H1 (cell line): ENCODE measurements around the gene C22orf42. TPM values are rescaled to one million over a fixed set of nuclear protein-coding genes. Genes with fewer than 3 reads are reported as not detected.

Experiments
- CTCF ChIA-PET: fragments of 300-600 bp; sonication (Branson Sonifier 250); formaldehyde crosslinking; loops from one replicate; lab custom pipeline; 2021; ENCODE audit not compliant: partially characterized antibody; lab: Charles Lee
- POLR2A ChIA-PET: fragments of 300-600 bp; sonication (Branson Sonifier 250); formaldehyde crosslinking; loops from one replicate; lab custom pipeline; 2021; ENCODE audit warnings: inconsistent platforms; ENCODE audit not compliant: partially characterized antibody; lab: Charles Lee
- DNase-seq, 2 experiments: peaks; one replicate each; pipeline versions ENCODE4 v3.0.0 to v3.0.0-alpha.2; 2010 to 2022; ENCODE audit warnings: low spot score in 2 of 2, low read depth in 1 of 2, mixed read lengths in 1 of 2
- FAIRE-seq: peaks from 2 replicates; lab custom pipeline; 2011; peaks lifted over from hg19 to GRCh38; lab: Jason Lieb, UNC
- H2AFZ ChIP-seq: 2 replicates; pipeline ENCODE4 v1.8.1; 2012; ENCODE audit warnings: low read length, inconsistent platforms
- H2AK5ac ChIP-seq: 2 replicates; pipeline ENCODE4 v1.6.1; 2013; ENCODE audit warnings: low read depth, low read length
- H2BK120ac ChIP-seq: replicated peaks from 2 replicates; pipeline ENCODE3; 2013; ENCODE audit warnings: low read depth, low read length, inconsistent platforms
- H2BK12ac ChIP-seq: 2 replicates; pipeline ENCODE4 v1.6.1; 2013; ENCODE audit warnings: low read depth, low read length
- H2BK15ac ChIP-seq: 2 replicates; pipeline ENCODE4 v1.6.1; 2013; ENCODE audit warnings: low read length
- H2BK20ac ChIP-seq: 2 replicates; pipeline ENCODE4 v1.6.1; 2013; ENCODE audit warnings: low read length
- H2BK5ac ChIP-seq: 2 replicates; pipeline ENCODE4 v1.6.1; 2013; ENCODE audit warnings: low read depth, low read length
- H3K14ac ChIP-seq: 2 replicates; pipeline ENCODE4 v1.6.1; 2013; ENCODE audit warnings: inconsistent platforms; ENCODE audit not compliant: insufficient read length
- H3K18ac ChIP-seq: 2 replicates; pipeline ENCODE4 v1.6.1; 2013; ENCODE audit warnings: low read length; ENCODE audit errors: extremely low read depth
- H3K23ac ChIP-seq: 2 replicates; pipeline ENCODE4 v1.6.1; 2013; ENCODE audit warnings: inconsistent platforms; ENCODE audit not compliant: insufficient read length
- H3K23me2 ChIP-seq: 2 replicates; pipeline ENCODE4 v1.6.1; 2013; ENCODE audit warnings: low read depth, low read length
- H3K27ac ChIP-seq: 2 replicates; pipeline ENCODE4 v1.6.1; 2011; ENCODE audit warnings: low read depth, low read length, inconsistent platforms
- H3K27me3 ChIP-seq, 4 experiments: replicated peaks in 1 of 4; 1 replicate in 1 of 4; 2 replicates in 3 of 4; pipeline versions ENCODE4 v1.6.1 to v1.8.1; 2011 to 2013; ENCODE audit warnings: low read length in 3 of 4, mild to moderate bottlenecking in 3 of 4, inconsistent platforms in 2 of 4, mixed read lengths in 2 of 4, moderate library complexity in 1 of 4; ENCODE audit not compliant: control insufficient read depth in 3 of 4, insufficient read depth in 3 of 4; ENCODE audit errors: extremely low read depth in 1 of 4
- H3K36me3 ChIP-seq, 4 experiments: 2 replicates each; pipeline versions ENCODE4 v1.6.1 to v1.8.1; 2011 to 2013; ENCODE audit warnings: mild to moderate bottlenecking in 4 of 4, low read length in 3 of 4, moderate library complexity in 2 of 4, control low read depth in 1 of 4, inconsistent platforms in 1 of 4; ENCODE audit not compliant: insufficient read depth in 4 of 4, control insufficient read depth in 2 of 4
- H3K4ac ChIP-seq: replicated peaks from 2 replicates; pipeline ENCODE3; 2013; ENCODE audit warnings: low read length, low read depth, mixed read lengths, inconsistent platforms; ENCODE audit not compliant: insufficient read length
- H3K4me1 ChIP-seq, 4 experiments: replicated peaks in 1 of 4; 1 replicate in 1 of 4; 2 replicates in 3 of 4; pipeline versions ENCODE4 v1.6.1 to v1.8.1; 2011 to 2013; ENCODE audit warnings: low read length in 3 of 4, inconsistent platforms in 2 of 4, mixed read lengths in 1 of 4; ENCODE audit not compliant: insufficient read depth in 4 of 4, control insufficient read depth in 3 of 4
- H3K4me2 ChIP-seq, 2 experiments: 2 replicates each; pipeline versions ENCODE4 v1.6.1 to v1.8.1; 2011 to 2013; ENCODE audit warnings: low read depth in 2 of 2, low read length in 2 of 2, control low read depth in 1 of 2, inconsistent platforms in 1 of 2, mild to moderate bottlenecking in 1 of 2; ENCODE audit not compliant: insufficient read depth in 1 of 2
- H3K4me3 ChIP-seq, 4 experiments: fragments of 200-600, 300-600 bp in 1 of 4; sonication (generic), shearing (Covaris generic), sonication (Bioruptor Twin) in 1 of 4; 2 replicates each; pipeline versions ENCODE4 v1.5.1 to v1.8.1; 2011 to 2016; ENCODE audit warnings: low read length in 4 of 4, low read depth in 3 of 4, control low read depth in 2 of 4, inconsistent platforms in 2 of 4, mild to moderate bottlenecking in 2 of 4, mixed read lengths in 1 of 4, moderate library complexity in 1 of 4; ENCODE audit not compliant: insufficient read depth in 2 of 4; ENCODE audit errors: extremely low read depth in 1 of 4
- H3K56ac ChIP-seq: replicated peaks from 2 replicates; pipeline ENCODE3; 2013; ENCODE audit warnings: low read depth, mild to moderate bottlenecking, mixed read lengths, low read length, inconsistent platforms; ENCODE audit not compliant: insufficient read length
- H3K79me1 ChIP-seq: 2 replicates; pipeline ENCODE4 v1.6.1; 2013; ENCODE audit warnings: low read depth, low read length, control low read depth
- H3K79me2 ChIP-seq, 2 experiments: 2 replicates each; pipeline versions ENCODE4 v1.6.1 to v1.8.1; 2012 to 2013; ENCODE audit warnings: low read length in 2 of 2, mild to moderate bottlenecking in 2 of 2, inconsistent platforms in 1 of 2; ENCODE audit not compliant: insufficient read depth in 2 of 2, control insufficient read depth in 1 of 2
- H3K9ac ChIP-seq, 4 experiments: replicated peaks in 1 of 4; 1 replicate in 1 of 4; 2 replicates in 3 of 4; pipeline versions ENCODE4 v1.6.1 to v1.8.1; 2011 to 2013; ENCODE audit warnings: low read depth in 3 of 4, low read length in 3 of 4, control low read depth in 2 of 4, mild to moderate bottlenecking in 2 of 4, moderate library complexity in 2 of 4, inconsistent platforms in 1 of 4; ENCODE audit errors: extremely low read depth in 1 of 4
- H3K9me3 ChIP-seq, 2 experiments: 2 replicates each; pipeline versions ENCODE4 v1.6.1 to v1.8.1; 2012 to 2013; ENCODE audit warnings: mild to moderate bottlenecking in 2 of 2, moderate library complexity in 2 of 2, control low read depth in 1 of 2, inconsistent platforms in 1 of 2, low read depth in 1 of 2, low read length in 1 of 2, mixed read lengths in 1 of 2; ENCODE audit not compliant: insufficient read depth in 2 of 2
- H4K20me1 ChIP-seq, 2 experiments: replicated peaks in 1 of 2; 2 replicates each; pipeline versions ENCODE3 to v1.8.1; 2011 to 2013; ENCODE audit warnings: inconsistent platforms in 2 of 2, low read length in 2 of 2, mild to moderate bottlenecking in 1 of 2; ENCODE audit not compliant: insufficient read depth in 2 of 2, control insufficient read depth in 1 of 2
- H4K5ac ChIP-seq: 2 replicates; pipeline ENCODE4 v1.6.1; 2013; ENCODE audit warnings: low read length, low read depth, mixed read lengths, inconsistent platforms; ENCODE audit not compliant: insufficient read length
- H4K8ac ChIP-seq: 2 replicates; pipeline ENCODE4 v1.8.0; 2013; ENCODE audit warnings: mild to moderate bottlenecking, moderate library complexity, low read length, inconsistent platforms; ENCODE audit not compliant: insufficient read depth; ENCODE audit errors: extremely low read depth
- H4K91ac ChIP-seq: replicated peaks from 2 replicates; pipeline ENCODE3; 2013; ENCODE audit warnings: low read length, mixed read lengths, inconsistent platforms; ENCODE audit not compliant: insufficient read length
- CTBP2 ChIP-seq: IDR thresholded peaks from 2 replicates; pipeline ENCODE4 v1.7.0; 2011; ENCODE audit warnings: borderline replicate concordance, mild to moderate bottlenecking, moderate library complexity, mixed read lengths, low read length; ENCODE audit not compliant: insufficient read depth, insufficient read length
- EGR1 ChIP-seq: IDR thresholded peaks from 2 replicates; pipeline ENCODE4 v1.6.1; 2011; ENCODE audit warnings: low read depth, low read length, borderline replicate concordance
- JUND ChIP-seq: IDR thresholded peaks from 2 replicates; pipeline ENCODE4 v1.6.1; 2011; ENCODE audit warnings: mild to moderate bottlenecking, improper control_type of control experiment, low read length
- MAFK ChIP-seq: IDR thresholded peaks from 2 replicates; pipeline ENCODE4 v1.6.1; 2012; ENCODE audit warnings: low read depth, mild to moderate bottlenecking, improper control_type of control experiment, low read length
- POLR2AphosphoS5 ChIP-seq: IDR thresholded peaks from 2 replicates; pipeline ENCODE4 v1.6.1; 2011; ENCODE audit warnings: low read depth, low read length
- RXRA ChIP-seq: IDR thresholded peaks from 2 replicates; pipeline ENCODE4 v1.6.1; 2011; ENCODE audit warnings: low read depth, mild to moderate bottlenecking, low read length, moderate library complexity; ENCODE audit not compliant: insufficient read depth
- SRF ChIP-seq: IDR thresholded peaks from 2 replicates; pipeline ENCODE4 v1.6.1; 2011; ENCODE audit warnings: mild to moderate bottlenecking, low read depth, low read length, moderate library complexity
- TAF1 ChIP-seq: IDR thresholded peaks from 2 replicates; pipeline ENCODE4 v1.6.1; 2011; ENCODE audit warnings: mild to moderate bottlenecking, low read depth, low read length
- ZNF274 ChIP-seq: IDR thresholded peaks from 2 replicates; pipeline ENCODE4 v1.7.0; 2012; ENCODE audit warnings: low read length, borderline replicate concordance; ENCODE audit errors: extremely low read depth
- WGBS, 2 experiments: shearing (Covaris generic) in 1 of 2; methylation state at CpG; one replicate each; pipeline versions ENCODE4 v1.1.6 to v1.1.7; 2013 to 2015; ENCODE audit warnings: low lambda C conversion rate in 2 of 2, mixed read lengths in 2 of 2, inconsistent platforms in 1 of 2, low coverage in 1 of 2, missing lambda C conversion rate in 1 of 2; ENCODE audit not compliant: insufficient replicate concordance in 2 of 2, insufficient coverage in 1 of 2, insufficient read length in 1 of 2; ENCODE audit errors: extremely low coverage in 1 of 2, missing lambda C conversion rate in 1 of 2; 5-methylcytosine and 5-hydroxymethylcytosine counted together
- polyA plus RNA-seq, 7 experiments: library from polyadenylated mRNA; depleted of rRNA in 3 of 7; stranded (reverse) in 5 of 7; unstranded in 2 of 7; fragments of >200 nt in 5 of 7; fragments of 200-250 nt in 2 of 7; gene quantifications; 1 replicate in 5 of 7; 2 replicates in 1 of 7; 4 replicates in 1 of 7; pipeline versions ENCODE4 v1.2.1 to v1.2.3, GENCODE V29; 2011 to 2013; ENCODE audit warnings: missing spikeins in 2 of 7, mixed read lengths in 2 of 7
- total RNA-seq: library from RNA; stranded (reverse); fragmentation: NEBNext Ultra II Directional; extraction: Animal tissue kit (Norgen Biotek cat#: 25700); gene quantifications from 2 replicates; pipeline ENCODE4 v1.2.1, GENCODE V29; 2021
- TF ChIP-seq, protein P1 (sequence below): IDR thresholded peaks from 2 replicates; pipeline ENCODE4 v1.6.1; 2011; ENCODE audit warnings: low read depth, mild to moderate bottlenecking, low read length; ENCODE audit not compliant: insufficient read depth
- TF ChIP-seq, protein P2 (sequence below): IDR thresholded peaks from 2 replicates; pipeline ENCODE4 v1.6.1; 2012; ENCODE audit warnings: low read length, inconsistent platforms

Gene C22orf42
- total and polyA plus RNA-seq, 2 of the 8 experiments (the other 6 are each of a cell fraction or from before 2014, with no cell fraction given), result 0.50 TPM; not detected in 1

DNA sequence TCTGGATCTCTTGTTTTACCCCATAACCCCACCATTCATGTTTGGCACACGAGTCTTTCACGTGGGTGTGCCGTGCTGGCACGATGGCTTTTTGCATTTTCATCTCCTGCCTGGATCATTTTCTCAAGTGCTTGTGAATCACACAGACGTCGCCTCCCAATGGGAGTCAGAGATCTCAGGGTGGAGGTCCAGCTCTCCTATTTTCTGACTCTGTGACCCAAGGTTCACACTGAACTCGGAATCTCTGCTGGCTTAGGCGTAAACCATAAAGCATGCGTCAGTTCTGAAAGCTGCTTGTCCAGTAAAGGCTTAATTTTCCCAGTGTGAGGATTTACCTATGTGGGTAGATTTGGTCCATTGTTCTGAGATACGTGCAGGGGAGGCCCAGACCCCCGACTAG is 16.0 kb upstream of the C22orf42 start:
- DNase-seq (no peak), FAIRE-seq (no peak)
- Histone ChIP-seq H3K79me2 (no peaks in the 10 kb centered on the region), H3K4me3 (no peak overlapping the region), H4K20me1 (peaks cover 0 to 2% of the 10 kb centered on the region in 2 experiments), H3K9me3 (no peaks in the 10 kb centered on the region), H4K8ac (no peak overlapping the region), H2BK15ac (no peak overlapping the region), H2BK120ac (no peak overlapping the region), H3K23ac (no peak overlapping the region), H2BK20ac (no peak overlapping the region), H3K79me1 (no peaks in the 10 kb centered on the region), H3K56ac (no peak overlapping the region), H3K27me3 (peaks cover 0 to 28% (median 19%) of the 10 kb centered on the region in 4 experiments; a peak in 6 of 7 replicates), H4K5ac (no peak overlapping the region), H3K14ac (no peak overlapping the region), H2AK5ac (no peak overlapping the region), H3K4ac (no peak overlapping the region), H4K91ac (peak overlapping the region; percentile 17), H2AFZ (0 out of 2 replicates have a peak overlapping the region, but pooled peaks have one; percentile 83), H2BK12ac (peak overlapping the region; percentile 29; the same call in 1 of the 2 replicates), H3K23me2 (peaks cover 5% of the 10 kb centered on the region; the same call in 1 of the 2 replicates), H3K18ac (peak overlapping the region; percentile 20; the same call in 1 of the 2 replicates), H2BK5ac (no peak overlapping the region; the same call in 1 of the 2 replicates), H3K4me1 (peaks cover 0 to 13% (median 0%) of the 10 kb centered on the region in 4 experiments; a peak in 4 of 7 replicates), H3K36me3 (no peaks in the 10 kb centered on the region), H3K27ac (no peak overlapping the region), H3K9ac (no peak overlapping the region), H3K4me2 (no peak overlapping the region)
- ChIA-PET CTCF (interaction anchor here (0.7 to 0.9 kb wide), 2 partner anchors 37 to 204 kb away, joined by 3 to 4 read pairs; no protein-coding TSS in a partner anchor), POLR2A (no interaction called here)
- 85% methylated on average over 11 of the region's 11 CpGs; no CpG with 5 or more reads in 1 of the 2 experiments for WGBS, 2 experiments
- no peak for TF ChIP-seq RXRA
- no peak for TF ChIP-seq JUND
- TF ChIP-seq, protein P1, sequence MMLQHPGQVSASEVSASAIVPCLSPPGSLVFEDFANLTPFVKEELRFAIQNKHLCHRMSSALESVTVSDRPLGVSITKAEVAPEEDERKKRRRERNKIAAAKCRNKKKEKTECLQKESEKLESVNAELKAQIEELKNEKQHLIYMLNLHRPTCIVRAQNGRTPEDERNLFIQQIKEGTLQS, result no peak
- TF ChIP-seq, protein P2, sequence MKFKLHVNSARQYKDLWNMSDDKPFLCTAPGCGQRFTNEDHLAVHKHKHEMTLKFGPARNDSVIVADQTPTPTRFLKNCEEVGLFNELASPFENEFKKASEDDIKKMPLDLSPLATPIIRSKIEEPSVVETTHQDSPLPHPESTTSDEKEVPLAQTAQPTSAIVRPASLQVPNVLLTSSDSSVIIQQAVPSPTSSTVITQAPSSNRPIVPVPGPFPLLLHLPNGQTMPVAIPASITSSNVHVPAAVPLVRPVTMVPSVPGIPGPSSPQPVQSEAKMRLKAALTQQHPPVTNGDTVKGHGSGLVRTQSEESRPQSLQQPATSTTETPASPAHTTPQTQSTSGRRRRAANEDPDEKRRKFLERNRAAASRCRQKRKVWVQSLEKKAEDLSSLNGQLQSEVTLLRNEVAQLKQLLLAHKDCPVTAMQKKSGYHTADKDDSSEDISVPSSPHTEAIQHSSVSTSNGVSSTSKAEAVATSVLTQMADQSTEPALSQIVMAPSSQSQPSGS, result no peak
- TF ChIP-seq CTBP2, result no peak
- TF ChIP-seq EGR1, result no peak
- no peak for TF ChIP-seq TAF1
- no peak for TF ChIP-seq MAFK
- no peak for TF ChIP-seq POLR2AphosphoS5
- TF ChIP-seq SRF, result no peak
- no peak for TF ChIP-seq ZNF274
